ENCODE measurements around the gene CACNA1F. TPM values are rescaled to one million over a fixed set of nuclear protein-coding genes. Genes with fewer than 3 reads are reported as not detected.

The CACNA1F gene
- total RNA-seq, 4 donors from 2014 or later: 0.21 to 0.40 (median 0.29) TPM; not detected in 1

GRCh38 chrX:49199906-49200771 lies 33.0 kb downstream of the CACNA1F start, which contains the start of gene SYP:
SYP (minus strand) TSS chrX:49200193; CDS start chrX:49200186, 7 bp downstream.
- Histone ChIP-seq H3K4me1 (peaks cover 7% of the 10 kb centered on the region), H3K36me3 (no peaks in the 10 kb centered on the region), H3K4me3 (peak within 1 kb of the TSS; percentile 45), H3K9me3 (no peaks in the 10 kb centered on the region), H3K27me3 (no peaks in the 10 kb centered on the region), H3K27ac (no peak within 1 kb of the TSS)
- DNase-seq (ENCODE audit: low spot score in 2 of 2): peak; percentile 91 to 92
- TF ChIP-seq, protein P1, sequence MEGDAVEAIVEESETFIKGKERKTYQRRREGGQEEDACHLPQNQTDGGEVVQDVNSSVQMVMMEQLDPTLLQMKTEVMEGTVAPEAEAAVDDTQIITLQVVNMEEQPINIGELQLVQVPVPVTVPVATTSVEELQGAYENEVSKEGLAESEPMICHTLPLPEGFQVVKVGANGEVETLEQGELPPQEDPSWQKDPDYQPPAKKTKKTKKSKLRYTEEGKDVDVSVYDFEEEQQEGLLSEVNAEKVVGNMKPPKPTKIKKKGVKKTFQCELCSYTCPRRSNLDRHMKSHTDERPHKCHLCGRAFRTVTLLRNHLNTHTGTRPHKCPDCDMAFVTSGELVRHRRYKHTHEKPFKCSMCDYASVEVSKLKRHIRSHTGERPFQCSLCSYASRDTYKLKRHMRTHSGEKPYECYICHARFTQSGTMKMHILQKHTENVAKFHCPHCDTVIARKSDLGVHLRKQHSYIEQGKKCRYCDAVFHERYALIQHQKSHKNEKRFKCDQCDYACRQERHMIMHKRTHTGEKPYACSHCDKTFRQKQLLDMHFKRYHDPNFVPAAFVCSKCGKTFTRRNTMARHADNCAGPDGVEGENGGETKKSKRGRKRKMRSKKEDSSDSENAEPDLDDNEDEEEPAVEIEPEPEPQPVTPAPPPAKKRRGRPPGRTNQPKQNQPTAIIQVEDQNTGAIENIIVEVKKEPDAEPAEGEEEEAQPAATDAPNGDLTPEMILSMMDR (IDR thresholded peaks at IDR 0.05): no peak
- TF ChIP-seq EP300 (IDR thresholded peaks at IDR 0.05) (no peak), POLR2A (IDR thresholded peaks at IDR 0.05) (peak in 1 of 2 donors; percentile 26), POLR2AphosphoS5 (IDR thresholded peaks at IDR 0.05) (no peak)
- WGBS: 32% methylated on average over 38 of the region's 61 CpGs

- H3K4me3 ChIP-seq: peak overlapping the region; percentile 45
- H3K4me1 ChIP-seq: peaks cover 7% of the 10 kb centered on the region
- H3K9me3 ChIP-seq: no peaks in the 10 kb centered on the region
- TF ChIP-seq, protein P1 (IDR thresholded peaks at IDR 0.05): no peak
- TF ChIP-seq EP300 (IDR thresholded peaks at IDR 0.05) (no peak), POLR2AphosphoS5 (IDR thresholded peaks at IDR 0.05) (no peak), POLR2A (IDR thresholded peaks at IDR 0.05) (no peak)
- H3K36me3 ChIP-seq: no peaks in the 10 kb centered on the region
- no peak overlapping the region for H3K27ac ChIP-seq
- 39% methylated on average over 11 of the region's 11 CpGs for WGBS
- DNase-seq (ENCODE audit: low spot score in 2 of 2): no peak
- no peaks in the 10 kb centered on the region for H3K27me3 ChIP-seq
Measured at GRCh38 chrX:49199315-49199595, 33.9 kb downstream of the CACNA1F start.

DNA sequence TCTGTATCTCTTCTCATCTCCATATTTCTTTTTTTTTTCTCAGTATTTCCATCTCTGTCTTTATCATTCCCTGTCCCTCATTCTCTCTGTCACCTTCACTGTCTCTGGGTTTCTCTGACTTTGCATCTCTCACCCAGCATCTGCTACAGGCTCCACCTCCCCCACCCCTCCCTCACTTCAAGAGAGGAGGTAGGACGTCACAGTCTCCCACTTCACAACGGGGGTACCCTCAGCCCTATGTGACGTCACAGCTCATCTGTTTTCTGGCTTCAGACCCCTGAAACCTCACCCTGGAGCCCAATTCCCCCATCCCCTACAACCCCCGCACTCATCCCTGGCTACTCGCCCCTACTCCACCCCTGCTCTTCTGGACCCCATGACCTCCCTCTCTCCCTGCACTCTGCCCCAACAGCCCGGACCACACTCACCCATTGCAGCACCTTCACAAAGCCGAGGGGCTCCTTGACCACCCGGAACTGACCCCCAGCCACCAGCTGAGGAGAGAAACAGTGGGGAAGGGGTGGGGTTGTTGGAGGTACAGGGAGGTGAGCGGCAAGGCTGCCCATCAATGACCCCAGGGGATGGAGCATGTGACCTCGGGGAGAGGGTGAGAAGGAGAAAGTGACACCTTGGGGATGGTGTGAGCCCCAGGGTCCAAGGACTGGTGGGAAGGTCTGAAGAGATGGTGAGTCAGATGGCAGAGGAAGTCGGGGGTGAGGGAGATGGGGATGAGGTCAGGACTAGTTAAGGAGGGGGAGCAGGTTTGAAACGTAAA lies 34.4 kb downstream of the CACNA1F start:
- Histone ChIP-seq H3K4me1 (peaks cover 7% of the 10 kb centered on the region), H3K36me3 (no peaks in the 10 kb centered on the region), H3K4me3 (no peak overlapping the region), H3K27me3 (no peaks in the 10 kb centered on the region), H3K27ac (no peak overlapping the region), H3K9me3 (no peaks in the 10 kb centered on the region)
- no peak for DNase-seq (ENCODE audit: low spot score in 2 of 2)
- no peak for TF ChIP-seq POLR2A (IDR thresholded peaks at IDR 0.05)
- no peak for TF ChIP-seq POLR2AphosphoS5 (IDR thresholded peaks at IDR 0.05)
- TF ChIP-seq, protein P1 (IDR thresholded peaks at IDR 0.05): no peak
- no peak for TF ChIP-seq EP300 (IDR thresholded peaks at IDR 0.05)
- 47% methylated on average over 12 of the region's 12 CpGs for WGBS

GRCh38 chrX:49197543-49198087 lies 35.5 kb downstream of the CACNA1F start:
- no peaks in the 10 kb centered on the region for H3K27me3 ChIP-seq
- TF ChIP-seq POLR2AphosphoS5 (IDR thresholded peaks at IDR 0.05): no peak
- TF ChIP-seq, protein P1 (IDR thresholded peaks at IDR 0.05): no peak
- no peak for TF ChIP-seq EP300 (IDR thresholded peaks at IDR 0.05)
- no peak for TF ChIP-seq POLR2A (IDR thresholded peaks at IDR 0.05)
- no peaks in the 10 kb centered on the region for H3K36me3 ChIP-seq
- WGBS: 76% methylated on average over 12 of the region's 13 CpGs
- no peaks in the 10 kb centered on the region for H3K9me3 ChIP-seq
- no peak overlapping the region for H3K4me3 ChIP-seq
- no peak overlapping the region for H3K27ac ChIP-seq
- H3K4me1 ChIP-seq: peaks cover 7% of the 10 kb centered on the region
- DNase-seq (ENCODE audit: low spot score in 2 of 2): no peak

DNA sequence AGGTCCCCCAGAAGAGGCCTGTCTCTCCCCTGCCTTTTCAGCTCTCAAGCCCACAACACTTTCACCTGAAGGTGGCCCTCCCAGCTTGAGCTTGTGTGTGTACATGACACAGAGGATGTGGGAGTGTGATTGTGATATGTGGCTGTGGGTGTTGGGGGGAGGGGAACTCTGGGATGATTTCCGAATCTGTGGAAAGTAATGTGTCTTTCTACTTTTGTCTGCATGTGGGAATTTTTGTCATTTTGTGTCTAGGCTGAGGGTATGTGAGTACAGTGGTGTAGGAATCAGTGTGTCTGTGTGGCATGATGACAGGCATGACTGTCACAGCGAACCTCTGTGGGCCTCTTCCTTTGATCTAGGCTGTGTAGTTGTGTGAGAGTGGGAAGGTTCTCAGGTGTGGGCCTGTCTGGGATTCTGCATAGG lies 39.6 kb downstream of the CACNA1F start:
- no peaks in the 10 kb centered on the region for H3K27me3 ChIP-seq
- peaks cover 11% of the 10 kb centered on the region for H3K4me1 ChIP-seq
- 56% methylated on average over 2 of the region's 2 CpGs for WGBS
- no peaks in the 10 kb centered on the region for H3K36me3 ChIP-seq
- H3K27ac ChIP-seq: no peak overlapping the region
- DNase-seq (ENCODE audit: low spot score in 2 of 2): no peak
- H3K4me3 ChIP-seq: no peak overlapping the region
- H3K9me3 ChIP-seq: no peaks in the 10 kb centered on the region
- no peak for TF ChIP-seq POLR2AphosphoS5 (IDR thresholded peaks at IDR 0.05)

Data from suprapubic skin (tissue), 4 donors.